WERI-Rb-1 (cell line): ENCODE data around the gene SMIM29.
A peak's percentile ranks its signal among the peaks of the same experiment; 100 is the strongest.

Experiments used
- DNase-seq: peaks from one replicate; pipeline ENCODE4 v3.0.0-alpha.2; 2020
- H3K27ac ChIP-seq: fragments of 250-450 bp; sonication (Bioruptor Pico); 2 replicates; pipeline ENCODE4 v1.5.1; 2020; ENCODE audit warnings: mild to moderate bottlenecking, moderate library complexity
- H3K27me3 ChIP-seq: fragments of 250-450 bp; sonication (Bioruptor Pico); 2 replicates; pipeline ENCODE4 v1.5.1; 2021; ENCODE audit warnings: mild to moderate bottlenecking, low read depth, moderate library complexity; ENCODE audit not compliant: insufficient read depth, severe bottlenecking
- H3K36me3 ChIP-seq: fragments of 250-450 bp; sonication (Bioruptor Pico); 2 replicates; pipeline ENCODE4 v1.5.1; 2020; ENCODE audit warnings: mild to moderate bottlenecking, moderate library complexity
- H3K4me3 ChIP-seq: 2 replicates; pipeline ENCODE4 v1.5.1; 2011; ENCODE audit warnings: low read depth, mild to moderate bottlenecking, control low read depth, low read length
- H3K9me3 ChIP-seq: fragments of 250-450 bp; sonication (Bioruptor Pico); 2 replicates; pipeline ENCODE4 v1.5.1; 2021; ENCODE audit warnings: mild to moderate bottlenecking, moderate library complexity; ENCODE audit not compliant: severe bottlenecking
- TF ChIP-seq, protein P1 (sequence below): IDR thresholded peaks from 2 replicates; pipeline ENCODE4 v1.5.1; 2011; ENCODE audit warnings: low read depth, mild to moderate bottlenecking, control low read depth, inconsistent platforms, low read length

SMIM29 gene

DNA sequence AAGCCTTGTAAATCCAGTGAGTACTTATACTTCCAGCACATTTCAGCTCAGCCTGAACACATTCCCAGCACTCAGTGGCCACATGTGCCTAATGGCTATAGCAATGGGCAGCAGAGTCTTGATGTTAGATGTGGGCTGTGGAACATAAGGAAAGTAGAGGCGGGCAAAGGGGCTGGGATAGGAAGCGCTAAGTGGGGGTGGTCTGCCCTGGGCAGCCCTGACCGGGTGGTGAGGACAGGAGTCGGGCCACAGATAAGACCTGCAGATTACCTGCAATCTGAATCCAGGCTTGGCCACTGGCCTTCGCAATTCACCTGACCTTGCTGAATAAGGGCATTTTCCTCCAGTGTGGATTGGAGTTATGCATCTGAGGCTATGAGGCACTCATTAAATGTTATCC, 23.3 kb downstream of the SMIM29 start:
- H3K9me3 ChIP-seq = no peaks in the 10 kb centered on the region
- H3K4me3 ChIP-seq = no peak overlapping the region
- H3K27me3 ChIP-seq = no peaks in the 10 kb centered on the region
- DNase-seq = no peak
- no peak overlapping the region for H3K27ac ChIP-seq
- TF ChIP-seq, protein P1, sequence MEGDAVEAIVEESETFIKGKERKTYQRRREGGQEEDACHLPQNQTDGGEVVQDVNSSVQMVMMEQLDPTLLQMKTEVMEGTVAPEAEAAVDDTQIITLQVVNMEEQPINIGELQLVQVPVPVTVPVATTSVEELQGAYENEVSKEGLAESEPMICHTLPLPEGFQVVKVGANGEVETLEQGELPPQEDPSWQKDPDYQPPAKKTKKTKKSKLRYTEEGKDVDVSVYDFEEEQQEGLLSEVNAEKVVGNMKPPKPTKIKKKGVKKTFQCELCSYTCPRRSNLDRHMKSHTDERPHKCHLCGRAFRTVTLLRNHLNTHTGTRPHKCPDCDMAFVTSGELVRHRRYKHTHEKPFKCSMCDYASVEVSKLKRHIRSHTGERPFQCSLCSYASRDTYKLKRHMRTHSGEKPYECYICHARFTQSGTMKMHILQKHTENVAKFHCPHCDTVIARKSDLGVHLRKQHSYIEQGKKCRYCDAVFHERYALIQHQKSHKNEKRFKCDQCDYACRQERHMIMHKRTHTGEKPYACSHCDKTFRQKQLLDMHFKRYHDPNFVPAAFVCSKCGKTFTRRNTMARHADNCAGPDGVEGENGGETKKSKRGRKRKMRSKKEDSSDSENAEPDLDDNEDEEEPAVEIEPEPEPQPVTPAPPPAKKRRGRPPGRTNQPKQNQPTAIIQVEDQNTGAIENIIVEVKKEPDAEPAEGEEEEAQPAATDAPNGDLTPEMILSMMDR = no peak
- no peaks in the 10 kb centered on the region for H3K36me3 ChIP-seq

DNA sequence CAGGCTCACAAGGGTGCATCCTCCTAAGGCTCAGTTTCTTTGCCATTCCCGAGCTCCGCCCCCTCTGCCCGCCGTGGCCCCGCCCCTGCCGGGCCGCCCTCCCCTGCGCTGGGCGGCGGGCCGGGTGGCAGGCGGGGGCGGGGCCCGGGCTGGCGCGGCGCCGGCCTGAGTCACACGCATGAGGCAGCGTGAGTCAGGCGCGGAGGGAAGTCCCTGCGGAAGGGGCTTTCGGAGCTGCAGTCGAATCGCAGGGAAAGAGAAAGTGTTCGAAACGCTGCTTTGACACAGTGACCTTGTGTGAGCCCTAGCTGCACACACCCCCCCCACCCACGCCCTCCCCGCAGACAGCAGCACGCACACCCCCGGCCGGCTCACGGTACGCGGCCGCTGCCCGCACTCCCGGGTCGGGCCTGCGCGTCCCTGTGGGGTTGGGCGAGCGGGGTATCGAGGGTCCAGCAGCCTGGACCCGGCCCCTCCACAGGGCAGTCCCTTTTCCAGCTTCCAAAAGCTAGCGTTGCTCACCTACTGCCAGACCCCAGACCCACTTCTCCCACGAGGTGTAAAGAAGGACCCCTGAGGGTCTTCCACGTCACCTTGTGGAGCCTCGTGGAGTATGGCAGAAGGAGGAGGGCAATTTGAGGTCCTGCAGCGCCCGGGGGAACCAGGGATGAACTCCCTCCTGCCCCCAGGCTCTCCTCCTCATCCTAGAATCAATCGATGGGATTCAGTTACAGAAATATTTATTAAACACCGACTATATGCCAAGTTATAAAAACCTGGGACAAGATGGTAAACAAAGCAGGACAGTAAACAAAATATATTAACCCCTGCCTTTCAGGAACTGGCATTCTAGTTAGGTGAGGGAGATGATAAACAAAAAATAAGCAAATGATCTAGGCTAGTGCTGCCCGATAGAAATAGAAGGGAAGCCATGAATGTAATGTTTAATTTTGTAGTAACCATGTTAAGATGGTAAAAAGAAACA, 24.6 kb downstream of the SMIM29 start:
- H3K9me3 ChIP-seq = no peaks in the 10 kb centered on the region
- peak; percentile 97 for DNase-seq
- TF ChIP-seq, protein P1 = no peak
- H3K36me3 ChIP-seq = no peaks in the 10 kb centered on the region
- peak overlapping the region; percentile 88 for H3K27ac ChIP-seq
- H3K4me3 ChIP-seq = peak overlapping the region; percentile 55
- no peaks in the 10 kb centered on the region for H3K27me3 ChIP-seq

DNA sequence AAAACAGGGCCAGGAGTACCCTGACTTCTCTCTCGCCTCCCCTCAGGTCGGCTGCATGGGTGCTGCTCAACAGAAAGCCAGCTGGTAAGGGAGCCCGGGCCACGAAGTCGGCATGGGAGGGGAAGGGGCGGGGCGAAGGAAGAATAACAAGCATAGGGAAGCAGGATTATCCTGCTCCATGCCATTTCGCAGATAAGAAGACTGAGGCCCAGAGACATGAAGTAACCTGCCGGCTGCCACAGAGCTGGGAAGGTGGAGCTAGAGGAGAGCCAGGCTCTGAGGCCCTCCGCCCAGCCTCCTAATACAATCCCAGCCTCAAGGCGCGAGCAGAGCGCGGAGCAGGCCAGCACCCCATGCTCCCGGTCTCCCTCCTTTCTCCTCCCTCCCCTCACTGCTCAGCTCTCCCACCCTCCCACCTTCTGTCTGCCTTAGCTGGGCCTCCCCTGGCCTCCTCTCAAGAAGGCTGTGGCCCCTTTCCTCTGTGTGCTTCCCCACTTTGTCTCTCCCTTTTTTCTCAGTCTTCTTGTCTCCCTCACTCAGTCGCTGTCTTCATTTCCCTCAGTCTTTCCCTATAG, 25.3 kb downstream of the SMIM29 start:
- no peak for DNase-seq
- peak overlapping the region; percentile 88 for H3K27ac ChIP-seq
- H3K4me3 ChIP-seq = peak overlapping the region; percentile 9
- no peaks in the 10 kb centered on the region for H3K36me3 ChIP-seq
- H3K9me3 ChIP-seq = no peaks in the 10 kb centered on the region
- TF ChIP-seq, protein P1 = no peak
- H3K27me3 ChIP-seq = no peaks in the 10 kb centered on the region

DNA sequence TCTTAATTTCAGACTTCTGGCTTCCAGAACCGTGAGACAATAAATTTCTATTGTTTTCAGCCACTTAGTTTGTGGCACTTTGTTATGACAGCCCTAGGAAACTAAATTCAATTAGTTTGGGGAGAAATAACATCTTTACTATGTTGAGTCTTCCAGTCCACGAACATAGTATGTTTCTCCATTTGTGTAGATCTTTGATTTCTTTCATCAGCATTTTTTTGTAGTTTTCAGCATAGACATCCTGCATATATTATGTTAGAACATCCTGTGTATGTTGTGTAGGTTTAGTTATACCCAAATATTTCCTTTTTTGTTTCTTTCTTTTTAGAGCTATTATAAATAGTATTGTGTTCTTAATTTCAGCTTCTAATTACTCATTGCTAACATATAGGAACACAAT, 30.1 kb downstream of the SMIM29 start:
- Histone ChIP-seq H3K4me3 (no peak overlapping the region), H3K9me3 (no peaks in the 10 kb centered on the region), H3K36me3 (no peaks in the 10 kb centered on the region), H3K27me3 (no peaks in the 10 kb centered on the region), H3K27ac (no peak overlapping the region; the same call in 1 of the 2 replicates)
- TF ChIP-seq, protein P1 = no peak
- no peak for DNase-seq

DNA sequence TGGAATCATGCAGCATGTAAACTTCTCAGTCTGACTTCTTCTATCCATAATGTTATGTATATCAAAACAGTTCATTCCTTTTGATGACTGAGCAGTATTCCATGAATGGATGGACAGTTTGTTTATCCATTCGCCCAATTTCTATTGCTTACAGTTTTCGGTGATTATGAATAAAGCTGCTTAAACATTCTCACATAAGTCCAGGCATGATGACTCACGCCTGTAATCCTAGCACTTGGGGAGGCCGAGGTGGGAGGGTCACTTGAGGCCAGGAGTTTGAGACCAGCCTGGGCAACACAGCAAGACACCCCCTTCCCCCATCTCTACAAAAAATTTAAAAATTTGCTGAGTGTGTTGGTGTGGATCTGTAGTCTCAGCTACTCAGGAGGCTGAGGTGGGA, 35.0 kb downstream of the SMIM29 start:
- Histone ChIP-seq H3K36me3 (no peaks in the 10 kb centered on the region), H3K27me3 (no peaks in the 10 kb centered on the region), H3K4me3 (no peak overlapping the region), H3K9me3 (no peaks in the 10 kb centered on the region), H3K27ac (no peak overlapping the region)
- TF ChIP-seq, protein P1 = no peak
- DNase-seq = no peak
